Activated naive CD8-positive, alpha-beta T cell treated with anti-CD3 and anti-CD28 coated beads for 36 hours (primary cell): ENCODE data around the gene COL9A3. TPM values are rescaled to one million over a fixed set of nuclear protein-coding genes. Genes with fewer than 3 reads are reported as not detected.

Experiments used
- DNase-seq: peaks from one replicate; pipeline ENCODE4 v3.0.0; 2021
- H3K27ac Mint-ChIP-seq: one replicate; pipeline ENCODE4 v1.8.0; 2022; ENCODE audit warnings: mild to moderate bottlenecking, moderate library complexity, mixed read lengths
- H3K27me3 Mint-ChIP-seq: one replicate; pipeline ENCODE4 v1.8.0; 2022; ENCODE audit warnings: mild to moderate bottlenecking, mixed read lengths
- H3K36me3 Mint-ChIP-seq: one replicate; pipeline ENCODE4 v1.8.0; 2021; ENCODE audit warnings: mild to moderate bottlenecking, mixed read lengths
- H3K4me1 Mint-ChIP-seq: one replicate; pipeline ENCODE4 v1.8.0; 2021; ENCODE audit warnings: mixed read lengths
- H3K4me3 Mint-ChIP-seq: one replicate; pipeline ENCODE4 v1.8.0; 2022; ENCODE audit warnings: mild to moderate bottlenecking, moderate library complexity, mixed read lengths
- H3K9me3 Mint-ChIP-seq: one replicate; pipeline ENCODE4 v1.8.0; 2022; ENCODE audit warnings: mixed read lengths
- total RNA-seq, 2 experiments: library from RNA; stranded (reverse); gene quantifications; one replicate each; pipeline ENCODE4 v1.2.3, GENCODE V29; 2021

Gene COL9A3
- total RNA-seq, 2 experiments from 2014 or later, result 0.35 to 1.0 TPM

DNA sequence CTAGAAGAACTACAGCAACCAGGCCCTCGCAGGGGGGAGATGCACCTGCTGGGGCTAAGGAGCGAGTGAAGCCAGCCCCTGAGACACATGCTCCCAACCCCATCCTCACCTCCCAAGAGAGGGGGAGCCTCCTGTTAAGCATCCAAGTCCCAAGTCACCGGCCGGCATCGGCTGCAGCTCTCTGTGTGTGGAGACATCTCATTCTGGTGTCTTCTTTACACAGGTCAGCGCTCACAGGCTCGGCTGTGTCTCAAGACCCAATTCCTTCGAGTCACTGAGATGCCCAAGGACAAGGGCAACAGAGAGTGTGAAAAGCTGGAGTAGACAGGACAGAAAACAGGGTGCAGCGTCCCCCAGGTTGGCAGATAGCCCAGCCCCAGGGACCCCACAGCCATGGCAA, 41.6 kb upstream of the COL9A3 start:
- Mint-ChIP-seq H3K36me3 (no peaks in the 10 kb centered on the region), H3K27ac (no peak overlapping the region), H3K4me3 (no peak overlapping the region), H3K27me3 (no peaks in the 10 kb centered on the region), H3K4me1 (peaks cover 33% of the 10 kb centered on the region), H3K9me3 (peaks cover 3% of the 10 kb centered on the region)
- DNase-seq, result no peak

DNA sequence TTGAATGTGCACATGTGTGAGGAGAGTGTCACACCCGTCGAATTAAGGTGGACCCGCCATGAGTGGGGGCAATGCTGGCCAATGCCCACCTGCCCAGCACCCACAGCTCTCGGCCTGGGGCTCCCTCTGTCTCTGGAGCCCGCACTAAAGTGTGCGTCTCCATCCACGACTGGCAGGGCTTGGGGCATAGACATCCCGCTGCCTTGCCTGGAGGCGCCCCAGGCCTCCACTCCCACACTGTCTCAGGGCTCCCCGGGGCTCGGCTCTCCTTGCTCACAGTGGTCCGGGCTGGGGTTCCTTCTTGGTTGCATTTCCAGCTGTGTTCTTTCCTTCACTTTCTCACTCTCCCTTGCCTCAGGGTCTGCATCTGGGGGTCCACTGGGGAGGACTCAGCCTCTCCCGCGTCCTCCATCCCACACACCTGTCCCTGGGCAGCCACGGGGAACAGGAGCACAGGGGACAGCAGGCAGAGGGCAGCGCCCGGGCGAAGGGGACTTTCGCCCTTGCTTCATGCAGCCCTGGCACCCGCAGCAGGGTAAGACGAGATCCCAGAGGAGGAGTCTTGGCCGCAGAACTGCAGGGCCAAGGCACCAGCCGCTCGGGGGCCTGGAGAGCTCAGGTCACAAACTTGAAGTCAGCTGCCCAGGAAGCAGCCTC, 40.7 kb upstream of the COL9A3 start:
- no peak for DNase-seq
- Mint-ChIP-seq H3K9me3 (peaks cover 3% of the 10 kb centered on the region), H3K4me3 (peak overlapping the region; percentile 69), H3K36me3 (no peaks in the 10 kb centered on the region), H3K27me3 (no peaks in the 10 kb centered on the region), H3K27ac (peak overlapping the region; percentile 90), H3K4me1 (peaks cover 33% of the 10 kb centered on the region)

DNA sequence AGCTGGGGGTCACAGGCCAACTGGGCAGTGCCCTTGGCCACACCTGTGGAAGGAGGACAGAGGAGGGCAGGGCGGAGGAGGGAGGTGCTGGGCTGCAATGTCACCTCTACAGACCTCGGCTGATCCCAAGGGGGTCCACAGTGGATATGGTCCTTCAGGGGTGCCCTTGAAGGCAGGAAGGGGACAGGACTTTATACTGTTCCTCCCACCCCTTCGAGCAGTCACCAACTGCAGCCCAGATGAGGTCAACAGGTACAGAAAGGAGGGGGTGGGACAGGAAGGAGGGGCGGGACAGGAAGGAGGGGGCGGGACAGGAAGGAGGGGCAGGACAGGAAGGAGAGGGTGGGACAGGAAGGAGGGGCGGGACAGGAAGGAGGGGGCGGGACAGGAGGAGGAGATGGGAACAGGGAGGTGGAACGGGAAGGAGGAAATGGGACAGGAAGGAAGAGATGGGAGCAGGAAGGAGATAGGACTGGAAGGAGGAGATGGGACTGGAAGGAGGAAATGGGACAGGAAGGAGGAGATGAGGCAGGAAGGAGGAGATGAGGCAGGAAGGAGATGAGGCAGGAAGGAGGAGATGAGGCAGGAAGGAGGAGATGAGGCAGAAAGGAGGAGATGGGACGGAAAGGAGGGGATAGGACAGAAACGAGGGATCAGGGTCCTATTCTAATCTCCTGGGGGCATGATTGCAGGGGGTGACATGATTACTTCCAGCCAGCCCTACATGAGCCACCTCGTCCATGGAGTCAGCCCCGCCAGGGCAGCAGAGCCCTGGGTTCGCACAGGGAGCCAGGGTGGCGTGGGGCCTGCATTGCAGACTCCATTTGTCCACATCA, 39.9 kb upstream of the COL9A3 start:
- peaks cover 33% of the 10 kb centered on the region for H3K4me1 Mint-ChIP-seq
- peak; percentile 51 for DNase-seq
- no peaks in the 10 kb centered on the region for H3K27me3 Mint-ChIP-seq
- no peaks in the 10 kb centered on the region for H3K36me3 Mint-ChIP-seq
- peaks cover 3% of the 10 kb centered on the region for H3K9me3 Mint-ChIP-seq
- H3K27ac Mint-ChIP-seq, result peak overlapping the region; percentile 90
- H3K4me3 Mint-ChIP-seq, result peak overlapping the region; percentile 69

DNA sequence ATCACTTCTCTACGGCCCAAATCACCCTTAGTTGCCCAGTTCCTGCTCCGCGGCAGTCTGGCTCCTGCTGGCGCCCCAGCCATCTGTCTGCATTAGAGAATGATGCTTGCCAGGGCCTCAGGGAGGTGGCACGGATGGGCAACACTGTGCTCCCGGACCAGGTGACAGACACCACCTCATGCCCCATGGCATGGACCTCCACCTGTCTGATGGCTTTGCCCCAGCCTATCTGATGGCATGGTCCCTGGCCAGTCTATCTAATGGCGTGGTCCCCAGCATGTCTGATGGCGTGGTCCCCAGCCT, 39.4 kb upstream of the COL9A3 start:
- no peaks in the 10 kb centered on the region for H3K36me3 Mint-ChIP-seq
- H3K9me3 Mint-ChIP-seq, result peaks cover 3% of the 10 kb centered on the region
- H3K4me3 Mint-ChIP-seq, result no peak overlapping the region
- H3K27ac Mint-ChIP-seq, result peak overlapping the region; percentile 90
- no peak for DNase-seq
- H3K4me1 Mint-ChIP-seq, result peaks cover 33% of the 10 kb centered on the region
- no peaks in the 10 kb centered on the region for H3K27me3 Mint-ChIP-seq

DNA sequence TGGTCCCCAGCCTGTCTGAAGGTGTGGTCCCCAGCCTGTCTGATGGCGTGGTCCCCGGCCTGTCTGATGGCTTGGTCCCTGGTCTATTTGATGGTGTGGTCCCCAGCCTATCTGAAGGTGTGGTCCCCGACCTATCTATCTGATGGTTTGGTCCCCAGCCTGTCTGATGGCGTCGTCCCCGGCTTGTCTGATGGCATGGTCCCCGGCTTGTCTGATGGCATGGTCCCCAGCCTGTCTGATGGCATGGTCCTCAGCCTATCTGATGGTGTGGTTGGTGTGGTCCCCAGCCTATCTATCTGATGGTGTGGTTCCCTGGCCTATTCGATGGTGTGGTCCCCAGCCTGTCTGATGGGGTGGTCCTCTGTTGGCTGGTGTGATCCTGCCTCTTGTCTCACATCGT, 38.8 kb upstream of the COL9A3 start:
- Mint-ChIP-seq H3K4me3 (no peak overlapping the region), H3K27ac (no peak overlapping the region), H3K4me1 (peaks cover 32% of the 10 kb centered on the region), H3K36me3 (no peaks in the 10 kb centered on the region), H3K9me3 (peaks cover 3% of the 10 kb centered on the region), H3K27me3 (no peaks in the 10 kb centered on the region)
- DNase-seq, result no peak

DNA sequence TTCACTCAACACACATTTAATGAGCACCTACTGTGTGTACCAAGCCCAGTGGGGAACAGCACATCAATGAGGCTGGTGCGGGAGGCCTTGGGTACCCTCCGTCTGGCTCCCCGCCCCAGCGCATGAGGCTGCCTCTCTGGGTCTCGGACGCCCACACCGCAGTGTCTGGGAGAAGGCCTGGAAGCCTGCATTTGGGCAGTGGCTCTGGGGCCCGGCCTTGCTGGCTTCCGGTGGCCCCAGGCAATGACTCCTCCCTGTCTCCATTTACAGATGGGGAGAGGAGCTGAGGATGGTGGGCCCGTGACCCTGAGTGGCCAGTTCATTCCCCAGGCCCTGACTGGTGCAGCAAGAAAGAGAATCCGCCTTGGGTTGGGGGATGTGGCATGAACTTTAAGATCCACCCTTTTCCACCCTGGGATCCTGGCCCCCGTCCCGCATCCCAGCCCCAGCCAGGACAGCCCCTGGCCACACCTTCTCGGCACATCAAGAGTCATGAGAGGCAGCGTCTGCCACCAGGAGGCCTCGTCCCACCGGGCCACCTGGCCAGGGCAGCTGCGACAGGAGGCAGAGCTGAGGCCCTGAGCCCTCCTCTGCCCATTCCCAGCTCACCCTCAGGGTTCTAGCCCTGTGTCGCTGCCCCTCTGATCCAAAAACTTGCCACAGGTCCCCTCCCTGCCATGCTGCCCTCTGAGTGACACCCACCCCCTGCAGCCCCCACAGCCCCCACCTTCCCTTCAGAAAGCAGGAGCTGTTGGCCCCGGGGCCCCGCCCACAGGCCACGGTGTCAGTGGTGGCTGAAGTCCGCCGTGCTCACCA, 38.0 kb upstream of the COL9A3 start:
- DNase-seq, result no peak
- Mint-ChIP-seq H3K4me3 (no peak overlapping the region), H3K27me3 (no peaks in the 10 kb centered on the region), H3K27ac (peak overlapping the region; percentile 16), H3K36me3 (no peaks in the 10 kb centered on the region), H3K4me1 (peaks cover 32% of the 10 kb centered on the region), H3K9me3 (peaks cover 3% of the 10 kb centered on the region)

DNA sequence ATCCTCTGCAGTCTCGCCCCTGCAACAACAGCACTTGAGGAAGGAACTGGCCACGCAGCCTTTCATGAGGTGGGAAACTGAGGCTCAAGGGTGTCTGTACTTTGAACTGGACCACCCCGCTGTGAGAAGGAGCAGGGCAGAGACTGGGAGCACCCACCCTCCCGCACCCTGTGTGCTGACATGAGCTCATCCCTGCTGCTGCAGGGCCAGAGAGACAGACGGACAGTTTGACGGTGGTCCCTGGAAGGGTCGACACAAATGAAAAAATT, 37.5 kb upstream of the COL9A3 start:
- no peak for DNase-seq
- H3K9me3 Mint-ChIP-seq, result peaks cover 3% of the 10 kb centered on the region
- no peaks in the 10 kb centered on the region for H3K27me3 Mint-ChIP-seq
- H3K27ac Mint-ChIP-seq, result no peak overlapping the region
- H3K4me3 Mint-ChIP-seq, result no peak overlapping the region
- no peaks in the 10 kb centered on the region for H3K36me3 Mint-ChIP-seq
- peaks cover 28% of the 10 kb centered on the region for H3K4me1 Mint-ChIP-seq

DNA sequence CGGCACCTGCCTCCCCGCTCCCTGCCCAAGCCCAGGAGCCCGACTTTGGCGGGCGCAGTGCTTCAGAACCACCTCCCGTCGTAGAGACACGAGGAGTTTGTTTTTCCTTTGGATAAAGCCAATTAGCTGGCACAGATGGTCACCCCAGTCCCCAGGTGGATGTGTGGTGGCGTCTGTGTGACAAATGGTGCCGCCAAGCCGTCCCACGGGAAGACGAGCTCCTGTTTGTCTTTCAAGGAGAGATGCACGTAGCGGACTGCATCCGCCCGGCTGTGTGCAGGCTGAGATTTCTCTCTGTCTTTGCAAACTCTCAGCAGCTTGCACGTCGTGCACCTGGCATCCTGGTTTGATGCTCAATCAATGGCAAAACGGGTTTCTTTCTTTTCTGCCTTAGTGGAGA, 36.6 kb upstream of the COL9A3 start:
- Mint-ChIP-seq H3K27ac (no peak overlapping the region), H3K4me1 (peaks cover 20% of the 10 kb centered on the region), H3K4me3 (no peak overlapping the region), H3K36me3 (no peaks in the 10 kb centered on the region), H3K27me3 (no peaks in the 10 kb centered on the region), H3K9me3 (peaks cover 3% of the 10 kb centered on the region)
- no peak for DNase-seq

DNA sequence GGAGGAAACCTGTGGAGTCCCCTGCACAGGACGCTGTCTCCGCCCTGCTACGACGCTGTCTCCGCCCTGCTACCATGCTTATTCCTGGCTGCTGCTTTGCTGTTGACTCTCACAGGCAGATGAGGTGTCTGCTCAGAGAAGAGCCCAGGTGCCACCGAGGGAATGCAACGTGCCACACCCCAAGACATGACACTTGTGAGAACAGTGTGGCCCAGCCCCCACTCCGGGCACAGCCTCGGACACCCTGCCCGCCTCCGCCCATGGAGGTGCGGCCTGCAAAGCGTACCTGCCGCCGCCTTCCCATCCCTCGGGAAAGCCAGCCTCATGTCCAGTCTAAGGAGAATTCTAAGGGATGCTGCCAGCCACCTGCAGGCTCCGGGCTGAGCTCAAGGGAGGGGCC, 36.2 kb upstream of the COL9A3 start:
- DNase-seq, result no peak
- Mint-ChIP-seq H3K4me3 (no peak overlapping the region), H3K27me3 (no peaks in the 10 kb centered on the region), H3K9me3 (peaks cover 3% of the 10 kb centered on the region), H3K36me3 (no peaks in the 10 kb centered on the region), H3K4me1 (peaks cover 17% of the 10 kb centered on the region), H3K27ac (no peak overlapping the region)

DNA sequence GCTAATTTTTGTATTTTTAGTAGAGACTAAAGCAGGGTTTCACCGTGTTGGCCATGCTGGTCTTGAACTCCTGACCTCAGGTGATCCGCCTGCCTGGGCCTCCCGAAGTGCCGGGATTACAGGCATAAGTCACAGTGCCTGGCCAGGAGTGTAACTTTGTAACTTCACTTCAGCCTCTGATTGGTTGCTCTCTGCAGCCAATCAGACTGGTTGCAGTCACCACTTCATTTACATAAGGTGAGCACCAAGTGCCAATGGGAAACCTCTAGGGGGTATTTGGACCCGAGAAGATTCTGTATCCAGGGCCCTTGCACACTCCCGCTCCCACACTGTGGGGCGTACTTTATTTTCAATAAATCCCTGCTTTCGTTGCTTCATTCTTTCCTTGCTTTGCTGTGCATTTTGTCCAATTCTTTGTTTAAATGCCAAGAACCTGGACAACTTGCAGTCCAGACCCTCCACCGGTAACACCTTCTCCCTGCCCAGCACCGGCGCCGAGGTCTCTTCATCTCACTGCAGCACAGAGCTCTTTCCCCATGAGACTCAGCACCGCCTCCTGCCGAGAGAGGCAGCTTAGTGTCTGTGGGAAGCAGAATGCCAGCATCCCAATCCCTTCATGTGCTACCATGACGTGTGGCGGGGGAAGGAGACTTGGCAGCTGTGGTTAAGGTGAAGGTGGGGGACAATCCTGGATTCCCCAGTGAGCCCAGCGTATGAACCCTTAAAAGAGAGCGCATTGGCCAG, 34.5 kb upstream of the COL9A3 start:
- H3K36me3 Mint-ChIP-seq, result no peaks in the 10 kb centered on the region
- no peak for DNase-seq
- H3K4me1 Mint-ChIP-seq, result peaks cover 3% of the 10 kb centered on the region
- no peak overlapping the region for H3K27ac Mint-ChIP-seq
- H3K27me3 Mint-ChIP-seq, result no peaks in the 10 kb centered on the region
- H3K4me3 Mint-ChIP-seq, result no peak overlapping the region
- no peaks in the 10 kb centered on the region for H3K9me3 Mint-ChIP-seq

DNA sequence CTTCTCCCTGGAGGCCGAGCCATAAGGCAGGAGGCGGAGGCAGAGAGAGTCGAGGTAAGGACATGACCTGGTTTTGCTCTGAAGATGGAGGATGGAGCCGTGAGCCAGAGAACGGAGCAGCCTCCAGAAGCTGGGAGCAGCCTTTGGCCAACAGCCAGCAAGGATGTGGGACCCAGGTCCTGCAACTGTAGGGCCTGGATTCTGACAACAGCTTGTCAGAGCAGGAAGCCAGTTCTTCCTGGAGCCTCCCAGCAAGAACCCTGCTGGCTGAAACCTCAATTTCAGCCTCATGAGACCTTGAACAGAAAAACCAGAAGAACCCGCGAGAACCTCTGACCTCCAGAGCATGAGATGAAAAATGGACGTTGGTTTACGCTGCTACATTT, 34.0 kb upstream of the COL9A3 start:
- peaks cover 7% of the 10 kb centered on the region for H3K4me1 Mint-ChIP-seq
- H3K27me3 Mint-ChIP-seq, result no peaks in the 10 kb centered on the region
- no peaks in the 10 kb centered on the region for H3K36me3 Mint-ChIP-seq
- no peaks in the 10 kb centered on the region for H3K9me3 Mint-ChIP-seq
- no peak for DNase-seq
- no peak overlapping the region for H3K27ac Mint-ChIP-seq
- no peak overlapping the region for H3K4me3 Mint-ChIP-seq

DNA sequence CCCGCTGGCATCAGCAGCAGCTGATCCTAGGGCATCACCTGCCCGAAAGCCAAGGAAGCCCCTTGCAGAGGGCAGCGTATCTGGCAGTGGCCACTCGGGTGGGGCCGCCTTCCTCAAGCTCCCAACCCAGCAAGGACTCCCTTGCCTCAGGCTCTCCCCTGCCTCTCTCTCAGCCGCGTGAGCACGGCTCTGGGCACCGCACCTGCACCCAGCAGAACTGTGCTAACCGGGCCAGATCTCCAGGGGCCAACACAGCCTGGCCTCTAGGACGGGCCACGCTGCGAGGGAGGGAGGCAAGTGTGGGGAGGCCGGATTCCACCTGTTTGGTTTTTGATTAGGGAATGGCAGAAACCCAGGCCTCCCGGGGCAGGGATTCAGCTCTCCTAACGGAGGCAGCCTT, 32.4 kb upstream of the COL9A3 start:
- peaks cover 4% of the 10 kb centered on the region for H3K4me1 Mint-ChIP-seq
- H3K36me3 Mint-ChIP-seq, result no peaks in the 10 kb centered on the region
- H3K27ac Mint-ChIP-seq, result no peak overlapping the region

DNA sequence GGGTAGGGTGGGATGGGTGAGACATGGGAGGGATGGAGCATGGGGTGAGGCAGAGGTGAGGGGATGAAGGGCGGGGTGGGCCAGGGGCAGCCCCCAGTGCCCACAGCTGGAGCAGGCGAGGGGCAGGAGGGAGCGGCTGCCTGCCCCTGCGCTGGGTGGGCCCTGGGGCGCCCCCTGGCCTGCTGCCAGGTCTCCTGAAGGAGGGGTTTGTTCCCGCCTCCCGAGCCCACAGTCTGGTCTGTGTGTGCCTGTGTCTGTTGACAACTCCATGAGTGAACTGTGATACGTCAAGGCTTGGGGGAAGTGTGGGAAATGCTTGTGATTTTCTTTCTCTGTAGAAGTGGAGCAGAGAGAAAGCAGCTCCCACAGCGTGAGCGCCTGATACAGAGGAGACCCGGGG, 31.5 kb upstream of the COL9A3 start:
- Mint-ChIP-seq H3K36me3 (no peaks in the 10 kb centered on the region), H3K27me3 (no peaks in the 10 kb centered on the region), H3K4me1 (peaks cover 4% of the 10 kb centered on the region), H3K27ac (no peak overlapping the region), H3K9me3 (no peaks in the 10 kb centered on the region), H3K4me3 (no peak overlapping the region)
- no peak for DNase-seq

More for the DNA sequence above, 32.4 kb upstream of the COL9A3 start:
- DNase-seq, result no peak
- H3K27me3 Mint-ChIP-seq, result no peaks in the 10 kb centered on the region
- H3K4me3 Mint-ChIP-seq, result no peak overlapping the region
- H3K9me3 Mint-ChIP-seq, result no peaks in the 10 kb centered on the region

DNA sequence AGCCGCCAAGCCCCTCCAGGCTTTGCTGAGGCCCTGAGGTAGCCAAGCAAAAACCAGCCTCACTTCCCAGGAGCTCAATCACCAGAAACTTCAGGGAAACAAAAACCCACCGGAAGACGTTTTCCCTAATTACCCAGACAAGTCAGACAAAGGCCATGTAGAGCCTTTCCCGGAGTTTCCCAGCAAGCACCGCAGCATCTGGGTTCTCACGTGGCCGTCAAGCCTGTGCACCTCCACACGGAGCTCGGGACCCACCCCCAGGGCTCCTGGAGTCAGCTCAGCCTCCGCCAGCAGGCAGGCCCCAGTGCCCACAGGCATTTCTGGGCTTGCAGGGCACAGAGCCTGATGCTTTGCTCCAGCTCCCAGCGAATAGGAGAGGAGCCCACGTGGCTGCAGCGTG, 30.7 kb upstream of the COL9A3 start:
- Mint-ChIP-seq H3K36me3 (no peaks in the 10 kb centered on the region), H3K27ac (no peak overlapping the region), H3K9me3 (no peaks in the 10 kb centered on the region), H3K4me1 (peaks cover 5% of the 10 kb centered on the region), H3K4me3 (no peak overlapping the region), H3K27me3 (no peaks in the 10 kb centered on the region)
- DNase-seq, result no peak

DNA sequence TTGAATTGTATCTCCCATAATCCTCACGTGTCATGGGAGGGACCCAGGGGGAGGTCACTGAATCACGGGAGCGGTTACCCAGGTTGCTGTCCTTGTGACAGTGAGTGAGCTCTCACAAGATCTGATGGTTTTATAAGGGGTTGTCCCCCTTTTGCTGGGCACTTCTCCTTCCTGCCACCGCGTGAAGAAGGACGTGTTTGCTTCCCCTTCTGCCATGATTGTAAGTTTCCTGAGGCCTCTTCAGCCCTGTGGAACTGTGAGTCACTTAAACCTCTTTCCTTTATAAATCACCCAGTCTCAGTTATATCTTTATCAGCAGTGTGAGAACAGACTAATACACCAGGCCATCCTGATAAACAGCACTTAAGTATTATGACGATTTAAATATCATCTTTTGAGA, 29.5 kb upstream of the COL9A3 start:
- Mint-ChIP-seq H3K27me3 (no peaks in the 10 kb centered on the region), H3K4me3 (no peak overlapping the region), H3K9me3 (no peaks in the 10 kb centered on the region), H3K4me1 (peaks cover 13% of the 10 kb centered on the region), H3K36me3 (no peaks in the 10 kb centered on the region), H3K27ac (no peak overlapping the region)
- DNase-seq, result no peak
